HepG2 (cell line): ENCODE results near the gene DPY30. TPM values are rescaled to one million over a fixed set of nuclear protein-coding genes. Genes with fewer than 3 reads are reported as not detected.

ENCODE experiments used
- GTF2F1 ChIP-seq: fragments of 150-350 bp; IDR thresholded peaks from 2 replicates; pipeline ENCODE4 v1.6.1; 2014; ENCODE audit warnings: low read length
- NAIF1 ChIP-seq: sonication (generic); formaldehyde crosslinking; IDR thresholded peaks from 2 replicates; pipeline ENCODE4 v1.5.0; 2020; ENCODE audit warnings: mild to moderate bottlenecking, missing genetic modification reagents, borderline replicate concordance
- NFYC ChIP-seq: IDR thresholded peaks from 2 replicates; pipeline ENCODE4 v1.6.1; 2016; ENCODE audit warnings: missing genetic modification reagents, missing compliant biosample characterization
- PHF21A ChIP-seq: sonication (generic); formaldehyde crosslinking; IDR thresholded peaks from 2 replicates; pipeline ENCODE4 v1.5.0; 2020; ENCODE audit warnings: mild to moderate bottlenecking, missing genetic modification reagents
- POLR2A ChIP-seq, 2 experiments: IDR thresholded peaks; 2 replicates each; pipeline ENCODE4 v1.6.1; 2011; ENCODE audit warnings: low read depth in 2 of 2, low read length in 2 of 2, mild to moderate bottlenecking in 1 of 2, moderate library complexity in 1 of 2; ENCODE audit not compliant: insufficient read depth in 1 of 2
- SSRP1 ChIP-seq: IDR thresholded peaks from 2 replicates; pipeline ENCODE4 v1.6.1; 2016; ENCODE audit warnings: control low read depth
- TGIF2 ChIP-seq: IDR thresholded peaks from 2 replicates; pipeline ENCODE4 v1.6.1; 2016; ENCODE audit warnings: control low read depth, missing compliant biosample characterization
- U2AF1 ChIP-seq: fragments of 200-400 bp; formaldehyde crosslinking; optimal IDR thresholded peaks from 2 replicates; pipeline ENCODE3; 2017; ENCODE audit warnings: mild to moderate bottlenecking, low read depth, low read length
- ZFY ChIP-seq: sonication (generic); formaldehyde crosslinking; IDR thresholded peaks from 2 replicates; pipeline ENCODE4 v1.4.0; 2020; ENCODE audit warnings: missing genetic modification reagents
- ZNF12 ChIP-seq: sonication (generic); formaldehyde crosslinking; IDR thresholded peaks from 2 replicates; pipeline ENCODE4 v1.5.0; 2020; ENCODE audit warnings: missing genetic modification reagents
- ZNF138 ChIP-seq: sonication (generic); formaldehyde crosslinking; IDR thresholded peaks from 2 replicates; pipeline ENCODE4 v1.5.0; 2020; ENCODE audit warnings: mild to moderate bottlenecking, low read depth, missing genetic modification reagents
- ZNF180 ChIP-seq: sonication (generic); formaldehyde crosslinking; IDR thresholded peaks from 2 replicates; pipeline ENCODE4 v1.4.0; 2020; ENCODE audit warnings: low read depth, missing genetic modification reagents, borderline replicate concordance
- ZNF225 ChIP-seq: sonication (generic); formaldehyde crosslinking; IDR thresholded peaks from 2 replicates; pipeline ENCODE4 v1.4.0; 2020; ENCODE audit warnings: mild to moderate bottlenecking, missing genetic modification reagents
- ZNF296 ChIP-seq: sonication (generic); formaldehyde crosslinking; conservative IDR thresholded peaks from 2 replicates; pipeline ENCODE4 v1.5.0; 2020; ENCODE audit warnings: mild to moderate bottlenecking, missing genetic modification reagents
- ZNF331 ChIP-seq: sonication (generic); formaldehyde crosslinking; IDR thresholded peaks from 2 replicates; pipeline ENCODE4 v1.4.0; 2020; ENCODE audit warnings: missing genetic modification reagents
- ZNF562 ChIP-seq: sonication (generic); formaldehyde crosslinking; IDR thresholded peaks from 2 replicates; pipeline ENCODE4 v1.8.0; 2022; ENCODE audit warnings: missing genetic modification reagents, borderline replicate concordance
- ZNF619 ChIP-seq: sonication (generic); formaldehyde crosslinking; IDR thresholded peaks from 2 replicates; pipeline ENCODE4 v1.4.0; 2020; ENCODE audit warnings: mild to moderate bottlenecking, missing genetic modification reagents
- polyA plus RNA-seq, 8 experiments: library from polyadenylated mRNA; depleted of rRNA in 3 of 8; stranded (reverse) in 7 of 8; unstranded in 1 of 8; fragments of >200 nt; fragmentation: Illumina TruSeq in 4 of 8; extraction: Trizol in 4 of 8; gene quantifications; 2 replicates each; pipeline versions ENCODE4 v1.2.1 to v1.2.3, GENCODE V29; 2011 to 2016; ENCODE audit warnings: low read depth in 4 of 8, missing spikeins in 1 of 8, mixed read lengths in 1 of 8; ENCODE audit not compliant: insufficient read depth in 1 of 8
- total RNA-seq, 5 experiments: library from RNA; depleted of rRNA; stranded (reverse); fragments of >200 nt; fragmentation: Illumina TruSeq; extraction: Trizol; gene quantifications; 2 replicates each; pipeline ENCODE4 v1.2.3, GENCODE V29; 2016; ENCODE audit warnings: low read depth in 1 of 5
- TF ChIP-seq, protein P1 (sequence below): sonication (generic); formaldehyde crosslinking; IDR thresholded peaks from 2 replicates; pipeline ENCODE4 v1.4.0; 2020; ENCODE audit warnings: missing genetic modification reagents
- TF ChIP-seq, protein P2 (sequence below): sonication (generic); formaldehyde crosslinking; IDR thresholded peaks from 2 replicates; pipeline ENCODE4 v1.4.0; 2020; ENCODE audit warnings: mild to moderate bottlenecking, missing genetic modification reagents
- TF ChIP-seq, protein P3 (sequence below): IDR thresholded peaks from 2 replicates; pipeline ENCODE4 v1.6.1; 2012; ENCODE audit warnings: inconsistent platforms
- TF ChIP-seq, protein P4 (sequence below): sonication (generic); formaldehyde crosslinking; IDR thresholded peaks from 2 replicates; pipeline ENCODE4 v1.4.0; 2020; ENCODE audit warnings: mild to moderate bottlenecking, missing genetic modification reagents
- TF ChIP-seq, protein P5 (sequence below): sonication (generic); formaldehyde crosslinking; conservative IDR thresholded peaks from 2 replicates; pipeline ENCODE4 v1.5.0; 2020; ENCODE audit warnings: missing genetic modification reagents
- TF ChIP-seq, protein P6 (sequence below): sonication (generic); formaldehyde crosslinking; IDR thresholded peaks from 2 replicates; pipeline ENCODE4 v1.5.0; 2020; ENCODE audit warnings: missing genetic modification reagents, mild to moderate bottlenecking, borderline replicate concordance

The DPY30 gene
- total and polyA plus RNA-seq, 2 of the 13 experiments (the other 11 are each of a cell fraction or from before 2014, with no cell fraction given) = 98.1 to 118 TPM

DNA sequence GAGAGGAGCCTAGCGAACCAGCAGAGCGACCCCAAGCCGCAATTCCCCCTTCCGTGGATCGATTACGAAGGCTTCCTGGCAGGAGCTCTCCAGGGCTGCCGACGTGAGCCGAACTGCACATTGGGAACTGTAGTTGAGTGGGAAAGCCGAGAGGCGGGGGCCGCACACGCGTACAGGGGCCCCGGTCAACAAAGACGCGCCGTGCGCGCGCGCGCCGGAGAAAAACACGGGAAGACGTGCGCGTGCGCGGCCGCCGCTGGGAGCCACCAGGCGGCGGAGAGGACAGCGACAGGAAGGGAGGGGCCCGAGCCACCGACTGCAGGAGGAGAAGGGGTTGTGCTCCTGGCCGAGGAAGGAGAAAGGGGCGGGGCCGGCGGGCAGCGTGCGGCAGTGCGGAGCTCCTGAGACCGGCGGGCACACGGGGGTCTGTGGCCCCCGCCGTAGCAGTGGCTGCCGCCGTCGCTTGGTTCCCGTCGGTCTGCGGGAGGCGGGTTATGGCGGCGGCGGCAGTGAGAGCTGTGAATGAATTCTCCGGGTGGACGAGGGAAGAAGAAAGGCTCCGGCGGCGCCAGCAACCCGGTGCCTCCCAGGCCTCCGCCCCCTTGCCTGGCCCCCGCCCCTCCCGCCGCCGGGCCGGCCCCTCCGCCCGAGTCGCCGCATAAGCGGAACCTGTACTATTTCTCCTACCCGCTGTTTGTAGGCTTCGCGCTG, 23.9 kb upstream of the DPY30 start, which contains the start of gene SPAST (continued):
- TF ChIP-seq, protein P1, sequence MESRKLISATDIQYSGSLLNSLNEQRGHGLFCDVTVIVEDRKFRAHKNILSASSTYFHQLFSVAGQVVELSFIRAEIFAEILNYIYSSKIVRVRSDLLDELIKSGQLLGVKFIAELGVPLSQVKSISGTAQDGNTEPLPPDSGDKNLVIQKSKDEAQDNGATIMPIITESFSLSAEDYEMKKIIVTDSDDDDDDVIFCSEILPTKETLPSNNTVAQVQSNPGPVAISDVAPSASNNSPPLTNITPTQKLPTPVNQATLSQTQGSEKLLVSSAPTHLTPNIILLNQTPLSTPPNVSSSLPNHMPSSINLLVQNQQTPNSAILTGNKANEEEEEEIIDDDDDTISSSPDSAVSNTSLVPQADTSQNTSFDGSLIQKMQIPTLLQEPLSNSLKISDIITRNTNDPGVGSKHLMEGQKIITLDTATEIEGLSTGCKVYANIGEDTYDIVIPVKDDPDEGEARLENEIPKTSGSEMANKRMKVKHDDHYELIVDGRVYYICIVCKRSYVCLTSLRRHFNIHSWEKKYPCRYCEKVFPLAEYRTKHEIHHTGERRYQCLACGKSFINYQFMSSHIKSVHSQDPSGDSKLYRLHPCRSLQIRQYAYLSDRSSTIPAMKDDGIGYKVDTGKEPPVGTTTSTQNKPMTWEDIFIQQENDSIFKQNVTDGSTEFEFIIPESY = no peak; the same call in 1 of the 2 replicates
- TF ChIP-seq NAIF1 (CRISPR knock-in tag) (no peak; the same call in 1 of the 2 replicates), ZNF138 (CRISPR knock-in tag) (no peak), ZNF225 (peak; percentile 73; the same call in 1 of the 2 replicates), ZNF562 (CRISPR knock-in tag) (no peak), ZNF331 (CRISPR knock-in tag) (peak; percentile 87), TGIF2 (CRISPR knock-in tag) (peak; percentile 77), ZNF180 (0 out of 2 replicates have a peak, but pooled peaks have one; percentile 47), GTF2F1 (0 out of 2 replicates have a peak, but pooled peaks have one; percentile 20), ZNF12 (CRISPR knock-in tag) (0 out of 2 replicates have a peak, but pooled peaks have one; percentile 30), SSRP1 (CRISPR knock-in tag) (0 out of 2 replicates have a peak, but pooled peaks have one; percentile 16), POLR2A (IDR thresholded peaks at IDR 0.05; ENCODE audit: insufficient read depth in 1 of 2, low read depth in 2 of 2, low read length in 2 of 2) (peak; percentile 91), ZNF619 (CRISPR knock-in tag) (0 out of 2 replicates have a peak, but pooled peaks have one; percentile 55), PHF21A (CRISPR knock-in tag) (peak; percentile 53; the same call in 1 of the 2 replicates), ZFY (CRISPR knock-in tag) (peak; percentile 83), NFYC (CRISPR knock-in tag) (peak; percentile 53), ZNF296 (CRISPR knock-in tag) (no peak), U2AF1 (no peak)
- TF ChIP-seq, protein P2, sequence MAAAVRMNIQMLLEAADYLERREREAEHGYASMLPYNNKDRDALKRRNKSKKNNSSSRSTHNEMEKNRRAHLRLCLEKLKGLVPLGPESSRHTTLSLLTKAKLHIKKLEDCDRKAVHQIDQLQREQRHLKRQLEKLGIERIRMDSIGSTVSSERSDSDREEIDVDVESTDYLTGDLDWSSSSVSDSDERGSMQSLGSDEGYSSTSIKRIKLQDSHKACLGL (CRISPR knock-in tag) = peak; percentile 69; the same call in 1 of the 2 replicates
- TF ChIP-seq, protein P3, sequence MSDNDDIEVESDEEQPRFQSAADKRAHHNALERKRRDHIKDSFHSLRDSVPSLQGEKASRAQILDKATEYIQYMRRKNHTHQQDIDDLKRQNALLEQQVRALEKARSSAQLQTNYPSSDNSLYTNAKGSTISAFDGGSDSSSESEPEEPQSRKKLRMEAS = peak; percentile 89
- TF ChIP-seq, protein P4, sequence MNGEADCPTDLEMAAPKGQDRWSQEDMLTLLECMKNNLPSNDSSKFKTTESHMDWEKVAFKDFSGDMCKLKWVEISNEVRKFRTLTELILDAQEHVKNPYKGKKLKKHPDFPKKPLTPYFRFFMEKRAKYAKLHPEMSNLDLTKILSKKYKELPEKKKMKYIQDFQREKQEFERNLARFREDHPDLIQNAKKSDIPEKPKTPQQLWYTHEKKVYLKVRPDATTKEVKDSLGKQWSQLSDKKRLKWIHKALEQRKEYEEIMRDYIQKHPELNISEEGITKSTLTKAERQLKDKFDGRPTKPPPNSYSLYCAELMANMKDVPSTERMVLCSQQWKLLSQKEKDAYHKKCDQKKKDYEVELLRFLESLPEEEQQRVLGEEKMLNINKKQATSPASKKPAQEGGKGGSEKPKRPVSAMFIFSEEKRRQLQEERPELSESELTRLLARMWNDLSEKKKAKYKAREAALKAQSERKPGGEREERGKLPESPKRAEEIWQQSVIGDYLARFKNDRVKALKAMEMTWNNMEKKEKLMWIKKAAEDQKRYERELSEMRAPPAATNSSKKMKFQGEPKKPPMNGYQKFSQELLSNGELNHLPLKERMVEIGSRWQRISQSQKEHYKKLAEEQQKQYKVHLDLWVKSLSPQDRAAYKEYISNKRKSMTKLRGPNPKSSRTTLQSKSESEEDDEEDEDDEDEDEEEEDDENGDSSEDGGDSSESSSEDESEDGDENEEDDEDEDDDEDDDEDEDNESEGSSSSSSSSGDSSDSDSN (CRISPR knock-in tag) = peak; percentile 74
- TF ChIP-seq, protein P5, sequence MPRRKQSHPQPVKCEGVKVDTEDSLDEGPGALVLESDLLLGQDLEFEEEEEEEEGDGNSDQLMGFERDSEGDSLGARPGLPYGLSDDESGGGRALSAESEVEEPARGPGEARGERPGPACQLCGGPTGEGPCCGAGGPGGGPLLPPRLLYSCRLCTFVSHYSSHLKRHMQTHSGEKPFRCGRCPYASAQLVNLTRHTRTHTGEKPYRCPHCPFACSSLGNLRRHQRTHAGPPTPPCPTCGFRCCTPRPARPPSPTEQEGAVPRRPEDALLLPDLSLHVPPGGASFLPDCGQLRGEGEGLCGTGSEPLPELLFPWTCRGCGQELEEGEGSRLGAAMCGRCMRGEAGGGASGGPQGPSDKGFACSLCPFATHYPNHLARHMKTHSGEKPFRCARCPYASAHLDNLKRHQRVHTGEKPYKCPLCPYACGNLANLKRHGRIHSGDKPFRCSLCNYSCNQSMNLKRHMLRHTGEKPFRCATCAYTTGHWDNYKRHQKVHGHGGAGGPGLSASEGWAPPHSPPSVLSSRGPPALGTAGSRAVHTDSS (CRISPR knock-in tag) = no peak
- TF ChIP-seq, protein P6, sequence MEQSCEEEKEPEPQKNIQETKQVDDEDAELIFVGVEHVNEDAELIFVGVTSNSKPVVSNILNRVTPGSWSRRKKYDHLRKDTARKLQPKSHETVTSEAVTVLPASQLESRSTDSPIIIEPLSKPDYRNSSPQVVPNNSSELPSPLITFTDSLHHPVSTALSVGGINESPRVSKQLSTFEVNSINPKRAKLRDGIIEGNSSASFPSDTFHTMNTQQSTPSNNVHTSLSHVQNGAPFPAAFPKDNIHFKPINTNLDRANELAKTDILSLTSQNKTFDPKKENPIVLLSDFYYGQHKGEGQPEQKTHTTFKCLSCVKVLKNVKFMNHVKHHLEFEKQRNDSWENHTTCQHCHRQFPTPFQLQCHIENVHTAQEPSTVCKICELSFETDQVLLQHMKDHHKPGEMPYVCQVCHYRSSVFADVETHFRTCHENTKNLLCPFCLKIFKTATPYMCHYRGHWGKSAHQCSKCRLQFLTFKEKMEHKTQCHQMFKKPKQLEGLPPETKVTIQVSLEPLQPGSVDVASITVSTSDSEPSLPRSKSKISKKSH (CRISPR knock-in tag) = peak; percentile 92; the same call in 1 of the 2 replicates
